ENCODE data around the gene PPBP. TPM values are rescaled to one million over a fixed set of nuclear protein-coding genes. Genes with fewer than 3 reads are reported as not detected.

PPBP gene
- total RNA-seq, 4 donors from 2014 or later: 1.9 TPM; not detected in 3

GRCh38 chr4:74030285-74030684 lies 42.3 kb upstream of the PPBP start:
- TF ChIP-seq CTCF (IDR thresholded peaks at IDR 0.05) (no peak), POLR2A (IDR thresholded peaks at IDR 0.05) (no peak)
- intact Hi-C loops (cut with DNase I; ENCODE audit: low total_unique reads): no loop called here
- no peak for DNase-seq (ENCODE audit: low spot score in 2 of 2)
- H3K4me3 ChIP-seq (ENCODE audit: low read depth, poor library complexity, severe bottlenecking): no peak overlapping the region

DNA sequence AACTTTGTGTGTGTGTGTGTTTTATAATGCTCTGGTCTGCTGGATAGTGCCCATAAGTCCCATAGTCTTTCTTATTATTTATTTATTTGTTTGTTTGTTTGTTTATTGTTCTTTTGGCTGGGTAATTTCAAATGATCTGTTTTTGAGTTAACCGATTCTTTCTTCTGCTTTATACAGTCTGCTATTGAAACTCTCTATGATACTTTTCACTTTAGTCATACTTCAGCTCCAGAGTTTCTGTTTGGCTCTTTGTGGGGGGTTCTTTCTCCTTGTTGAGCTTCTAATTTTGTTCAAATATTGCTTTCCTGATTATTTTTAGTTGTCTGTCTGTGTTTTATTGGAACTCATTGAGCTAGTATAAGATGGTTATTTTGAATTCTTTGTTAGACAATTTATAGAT lies 40.5 kb upstream of the PPBP start:
- DNase-seq (ENCODE audit: low spot score in 2 of 2): no peak
- 38 to 97% methylated on average over 1 of the region's 1 CpG for WGBS, 2 donors
- TF ChIP-seq POLR2A (IDR thresholded peaks at IDR 0.05) (no peak), CTCF (IDR thresholded peaks at IDR 0.05) (no peak)
- H3K4me3 ChIP-seq (ENCODE audit: low read depth, poor library complexity, severe bottlenecking): no peak overlapping the region
- intact Hi-C loops (cut with DNase I; ENCODE audit: low total_unique reads): no loop called here

GRCh38 chr4:74023709-74024108 lies 35.7 kb upstream of the PPBP start:
- TF ChIP-seq CTCF (IDR thresholded peaks at IDR 0.05) (no peak), POLR2A (IDR thresholded peaks at IDR 0.05) (no peak)
- H3K4me3 ChIP-seq (ENCODE audit: low read depth, poor library complexity, severe bottlenecking): no peak overlapping the region
- no peak for DNase-seq (ENCODE audit: low spot score in 2 of 2)
- WGBS, 2 donors: 76 to 77% methylated on average over 2 of the region's 2 CpGs
- intact Hi-C loops (cut with DNase I; ENCODE audit: low total_unique reads): no loop called here

GRCh38 chr4:74021601-74022000 lies 33.6 kb upstream of the PPBP start:
- 47 to 57% methylated on average over 2 of the region's 2 CpGs for WGBS, 2 donors
- intact Hi-C loops (cut with DNase I; ENCODE audit: low total_unique reads): no loop called here
- no peak for DNase-seq (ENCODE audit: low spot score in 2 of 2)
- TF ChIP-seq POLR2A (IDR thresholded peaks at IDR 0.05) (no peak), CTCF (IDR thresholded peaks at IDR 0.05) (no peak)
- H3K4me3 ChIP-seq (ENCODE audit: low read depth, poor library complexity, severe bottlenecking): no peak overlapping the region

- intact Hi-C loops (cut with DNase I; ENCODE audit: low total_unique reads): no loop called here
- no peak overlapping the region for H3K4me3 ChIP-seq (ENCODE audit: low read depth, poor library complexity, severe bottlenecking)
- WGBS, 2 donors: 68 to 69% methylated on average over 3 of the region's 3 CpGs
- DNase-seq (ENCODE audit: low spot score in 2 of 2): no peak
- TF ChIP-seq CTCF (IDR thresholded peaks at IDR 0.05) (no peak), POLR2A (IDR thresholded peaks at IDR 0.05) (no peak)
Observed at GRCh38 chr4:74018771-74019170, 30.8 kb upstream of the PPBP start.

GRCh38 chr4:74018116-74018515 lies 30.1 kb upstream of the PPBP start:
- no peak for TF ChIP-seq POLR2A (IDR thresholded peaks at IDR 0.05)
- H3K4me3 ChIP-seq (ENCODE audit: low read depth, poor library complexity, severe bottlenecking): no peak overlapping the region
- DNase-seq (ENCODE audit: low spot score in 2 of 2): no peak
- intact Hi-C loops (cut with DNase I; ENCODE audit: low total_unique reads): no loop called here

Data from lower leg skin (tissue), 4 donors.